Left ventricle myocardium superior (tissue), 1 donor: ENCODE results near the gene FAM234A. TPM values are rescaled to one million over a fixed set of nuclear protein-coding genes. Genes with fewer than 3 reads are reported as not detected.
"Not testable (repeated sequence)": the region's sequence is repeated elsewhere in the genome, so short reads cannot be mapped to it uniquely, and the experiment has no call there.

Experiments
- ATAC-seq: fragments of 200-7000 bp; cut with Tn5 transposase; one replicate; pipeline ENCODE4 v1.9.1; 2020; ENCODE audit warnings: mild to moderate bottlenecking, moderate library complexity
- DNase-seq: peaks from one replicate; pipeline ENCODE4 v3.0.0-alpha.2; 2020
- intact Hi-C: fragments of 100-400 bp; cut with micrococcal nuclease; formaldehyde crosslinking; loops from one replicate; pipeline ENCODE4 v1.11.0; 2022
- long read RNA-seq: library from polyadenylated mRNA; unstranded; transcript quantifications from one replicate; pipeline ENCODE4 v2.0.0, GENCODE V29; 2021
- total RNA-seq: library from RNA; stranded (reverse); fragmentation: NEBNext Ultra II Directional; extraction: Animal tissue kit (Norgen Biotek cat#: 25700); gene quantifications from one replicate; pipeline ENCODE4 v1.2.1, GENCODE V29; 2021
- donor health status: DM: no; HTN: yes; CAD: no; lungs with severe emphysema.

FAM234A gene
- 143 TPM for total RNA-seq
- long read RNA-seq, transcript FAM234A-203 (13 exons, 3,213 nt): major isoform, 109 of 246 reads
- long read RNA-seq, partial matches to known transcripts: 88 of 246 reads
- long read RNA-seq, other reads (novel, unspliced or antisense): 49 of 246 reads

DNA sequence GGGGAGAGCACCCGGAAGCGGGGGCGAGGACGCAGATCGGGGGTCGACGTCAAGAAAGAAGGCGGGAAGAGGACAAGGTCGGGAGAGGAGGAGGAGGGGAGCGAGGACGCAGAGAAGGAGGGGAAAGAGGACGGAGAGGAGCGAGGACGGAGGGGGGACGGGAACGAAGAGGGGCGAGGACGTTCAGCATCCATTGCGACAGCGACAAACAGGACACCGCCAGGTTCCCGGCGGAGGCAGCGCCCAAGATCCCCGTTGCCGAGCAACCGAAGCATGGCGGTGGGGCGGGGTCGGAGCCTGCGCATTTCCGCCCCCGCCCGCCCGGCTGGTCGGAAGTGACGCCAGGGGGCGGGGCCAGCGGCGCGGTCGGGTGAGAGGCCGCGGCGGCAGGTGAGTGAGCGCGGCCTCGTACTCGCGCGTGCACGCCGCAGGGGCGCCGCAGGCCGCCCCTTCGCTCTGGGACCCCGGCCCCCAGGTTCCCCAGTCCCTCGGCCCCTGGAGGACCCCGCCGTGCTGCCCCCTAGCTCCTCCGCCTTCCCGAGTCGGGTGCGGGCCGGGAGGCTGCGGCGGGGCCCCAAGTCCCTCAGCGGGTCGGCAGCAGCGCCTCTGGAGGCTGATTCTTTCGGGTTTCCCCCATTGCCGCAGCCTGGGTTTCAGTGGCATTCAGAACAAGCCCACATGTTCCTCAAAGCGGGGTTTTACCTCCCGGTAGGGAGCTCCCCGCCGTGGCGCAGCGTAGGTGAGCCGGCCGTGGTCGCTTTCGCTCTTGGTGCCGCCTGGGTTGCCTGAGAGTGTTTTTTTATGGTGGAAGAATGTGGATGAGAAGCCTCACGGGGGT is at the start of gene FAM234A:
FAM234A (plus strand) TSS at position 354 of the 838 bp plus-strand sequence. CDS start 19,593 bp downstream, outside the sequence.
- intact Hi-C loops: no loop called here
- peak; percentile 97 for DNase-seq
- peak; percentile 96 for ATAC-seq

GRCh38 chr16:185213-185612 is 49.4 kb upstream of the FAM234A start:
- intact Hi-C loops: no loop called here
- DNase-seq (no peak), ATAC-seq (no peak)

DNA sequence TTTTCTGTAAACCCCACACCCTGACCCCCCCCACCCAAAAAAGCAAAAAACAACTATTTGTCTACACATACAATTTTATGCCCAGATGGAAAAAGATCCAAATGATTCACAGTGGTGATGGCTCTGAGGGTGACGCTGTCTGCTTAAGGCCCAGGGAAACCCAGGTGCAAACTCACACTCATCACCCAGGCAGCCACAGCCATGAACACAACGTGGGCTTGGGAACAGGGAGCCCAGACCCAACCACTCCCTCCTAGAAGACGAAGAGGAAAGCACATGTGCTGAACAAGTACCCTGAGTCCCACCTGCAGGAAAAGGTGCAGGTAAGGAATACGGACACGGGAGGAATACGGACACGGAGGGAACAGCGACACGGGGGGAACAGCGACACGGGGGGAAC is 48.9 kb upstream of the FAM234A start:
- DNase-seq (no peak), ATAC-seq (no peak)
- intact Hi-C loops: no loop called here

DNA sequence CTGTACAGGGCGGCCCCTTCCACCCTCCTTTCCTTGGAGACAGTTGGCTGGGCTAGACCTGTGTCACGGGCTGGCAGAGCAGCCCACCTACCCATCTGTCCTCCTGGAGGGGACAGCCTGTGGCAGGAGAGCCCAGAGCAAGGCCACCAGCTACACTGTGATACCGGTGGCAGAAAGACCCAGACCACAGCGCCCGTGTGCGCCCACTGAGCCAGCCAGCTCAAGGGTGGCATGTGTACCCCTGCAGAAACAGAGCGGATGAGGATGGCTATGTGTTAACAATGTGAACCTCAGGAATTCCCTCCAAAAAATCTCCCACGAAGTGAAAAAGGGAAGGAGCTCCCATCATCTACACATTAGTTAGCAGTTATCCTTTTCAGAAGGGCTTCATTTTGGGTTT is 47.3 kb upstream of the FAM234A start:
- intact Hi-C loops: no loop called here
- DNase-seq (no peak), ATAC-seq (no peak)

DNA sequence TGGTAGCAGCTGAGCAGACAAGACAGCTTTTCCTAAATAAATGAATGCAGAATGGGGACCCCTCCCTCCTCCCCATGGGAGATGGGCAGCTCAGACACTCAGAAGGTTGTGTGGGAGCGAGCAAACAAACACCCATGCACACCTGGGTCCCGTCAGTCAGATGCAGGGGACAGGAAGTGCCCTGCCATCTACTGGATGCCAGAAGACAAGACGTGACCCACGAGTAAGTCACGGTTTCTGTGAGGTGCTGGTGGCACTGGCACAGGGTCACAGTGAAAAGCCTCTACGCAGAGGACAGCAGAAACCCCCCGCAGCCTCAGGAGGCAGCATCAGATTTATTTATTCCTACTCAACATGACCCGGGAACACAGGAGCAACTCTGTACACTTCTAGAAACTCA is 45.9 kb upstream of the FAM234A start:
- intact Hi-C loops: no loop called here
- DNase-seq: no peak
- no peak for ATAC-seq

DNA sequence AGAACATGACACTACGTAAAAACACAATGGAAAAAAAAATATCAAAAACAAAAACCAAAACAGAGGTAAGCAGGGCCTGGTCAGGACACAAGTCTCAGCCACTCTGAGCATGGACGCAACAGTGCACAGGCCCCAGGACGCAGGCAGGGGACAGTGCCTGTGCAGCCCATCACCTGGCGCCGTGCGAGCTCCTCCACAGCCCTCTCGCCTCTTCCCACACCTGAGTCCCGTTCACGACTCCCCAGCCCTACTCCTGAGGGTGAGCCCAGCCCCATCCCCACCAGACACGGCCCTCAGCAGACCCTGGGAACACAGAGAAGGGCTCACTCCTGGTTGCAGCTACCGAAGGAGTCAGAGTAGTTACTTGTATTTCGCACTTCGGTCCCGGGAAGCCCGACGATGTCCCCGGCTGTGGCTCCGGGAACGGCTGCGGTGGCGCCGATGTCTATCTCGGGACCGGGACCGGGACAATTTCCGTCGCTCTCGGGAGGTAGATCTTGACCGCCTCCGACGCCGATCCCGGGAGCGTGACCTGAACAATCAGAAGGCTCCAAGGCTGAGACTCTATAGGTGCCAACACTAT is 44.9 kb upstream of the FAM234A start:
- DNase-seq (no peak), ATAC-seq (no peak)
- intact Hi-C loops: no loop called here

DNA sequence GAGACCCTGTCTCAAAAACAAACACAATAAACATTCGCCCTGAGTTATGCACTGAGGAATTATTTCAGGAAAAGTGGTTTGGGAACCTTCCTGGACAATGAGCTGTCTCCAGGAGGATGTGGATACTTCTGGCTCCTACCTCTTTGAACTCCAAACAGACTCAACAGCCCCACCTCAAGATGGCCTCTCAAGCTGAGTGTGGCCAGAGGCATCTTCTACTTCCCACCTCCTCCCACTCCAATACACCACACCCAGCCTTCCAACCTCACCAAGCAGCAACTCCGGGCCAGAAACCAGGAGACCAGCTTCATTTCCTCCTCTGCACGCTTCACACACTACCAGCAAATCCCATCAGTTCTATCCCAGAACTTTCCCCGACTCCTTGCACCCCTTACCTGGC is 42.8 kb upstream of the FAM234A start:
- intact Hi-C loops: no loop called here
- no peak for ATAC-seq
- no peak for DNase-seq

- intact Hi-C loops: no loop called here
- DNase-seq (no peak), ATAC-seq (no peak)
Observed at GRCh38 chr16:192686-193085, 41.9 kb upstream of the FAM234A start.

GRCh38 chr16:193441-193840 is 41.2 kb upstream of the FAM234A start:
- ATAC-seq (no peak), DNase-seq (no peak)
- intact Hi-C loops: no loop called here

DNA sequence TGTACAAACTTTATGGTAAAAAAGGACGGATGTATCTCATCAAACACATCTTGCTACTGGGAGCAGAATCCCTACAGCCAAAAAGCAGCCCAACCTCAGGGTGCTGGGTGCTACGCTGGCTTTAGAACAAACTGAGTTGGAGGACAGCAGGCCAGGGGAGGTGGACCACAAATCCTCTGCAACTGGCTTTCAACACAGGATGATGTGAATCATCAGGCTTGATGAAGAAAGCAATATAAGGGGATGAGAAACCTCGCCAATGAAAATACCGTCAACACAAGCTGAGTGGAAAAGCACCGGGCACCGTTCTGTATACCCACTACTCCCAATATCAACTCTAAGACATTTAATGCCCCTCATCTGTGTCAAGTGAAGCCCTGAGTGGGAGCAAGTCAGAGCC is 40.1 kb upstream of the FAM234A start:
- DNase-seq (no peak), ATAC-seq (no peak)
- intact Hi-C loops: no loop called here

DNA sequence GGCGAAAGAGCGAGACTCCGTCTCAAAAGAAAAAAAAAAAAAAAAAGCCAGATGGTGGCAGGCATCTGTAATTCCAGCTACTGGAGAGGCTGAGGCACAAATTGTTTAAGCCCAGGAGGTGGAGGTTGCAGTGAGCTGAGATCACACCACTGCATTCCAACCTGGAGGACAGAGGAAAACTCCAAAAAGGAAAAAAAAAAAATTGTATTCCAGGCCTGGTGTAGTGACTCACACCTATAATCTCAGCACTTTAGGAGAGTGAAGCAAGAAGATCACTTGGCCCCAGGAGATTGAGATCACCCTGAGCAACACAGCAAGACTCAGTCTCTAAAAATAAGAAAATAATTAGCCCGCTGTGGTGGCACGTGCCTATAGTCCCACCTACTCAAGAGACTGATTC is 34.2 kb upstream of the FAM234A start:
- no peak for ATAC-seq
- no peak for DNase-seq
- intact Hi-C loops: no loop called here

GRCh38 chr16:203246-203645 is 31.4 kb upstream of the FAM234A start:
- intact Hi-C loops: no loop called here
- DNase-seq: no peak
- ATAC-seq: no peak

DNA sequence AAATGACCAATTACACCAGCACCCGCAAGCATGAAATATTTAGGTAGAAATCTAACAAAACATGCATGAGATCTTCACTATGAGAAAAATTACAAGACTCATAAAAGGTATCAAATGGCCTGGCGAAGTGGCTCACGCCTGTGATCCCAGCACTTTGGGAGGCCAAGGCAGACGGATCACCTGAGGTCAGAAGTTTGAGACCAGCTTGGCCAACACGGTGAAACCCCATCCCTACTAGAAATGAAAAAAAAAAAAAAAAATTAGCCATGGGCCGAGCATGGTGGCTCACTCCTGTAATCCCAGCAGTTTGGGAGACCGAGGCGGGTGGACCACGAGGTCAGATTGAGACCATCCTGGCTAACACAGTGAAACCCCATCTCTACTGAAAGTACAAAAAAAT is 30.6 kb upstream of the FAM234A start:
- intact Hi-C loops, ATAC-seq, DNase-seq: not testable (repeated sequence)

DNA sequence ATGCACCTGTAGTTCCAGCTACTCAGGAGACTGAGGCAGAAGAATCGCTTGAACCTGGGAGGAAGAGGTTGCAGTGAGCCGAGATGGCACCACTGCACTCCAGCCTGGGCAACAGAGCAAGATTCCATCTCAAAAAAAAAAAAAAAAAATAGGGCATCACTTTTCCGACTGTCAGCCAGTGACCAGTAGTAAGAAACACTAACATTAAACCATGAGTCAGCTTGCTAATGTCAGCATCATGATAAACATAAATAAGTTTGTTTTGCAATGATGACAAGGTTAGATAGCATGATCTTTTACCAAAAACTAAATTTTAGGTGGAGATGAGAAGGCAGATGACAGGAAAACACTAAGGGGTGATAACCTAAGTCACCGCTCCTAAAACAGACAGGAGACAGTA is 25.3 kb upstream of the FAM234A start:
- DNase-seq, ATAC-seq, intact Hi-C loops: not testable (repeated sequence)

DNA sequence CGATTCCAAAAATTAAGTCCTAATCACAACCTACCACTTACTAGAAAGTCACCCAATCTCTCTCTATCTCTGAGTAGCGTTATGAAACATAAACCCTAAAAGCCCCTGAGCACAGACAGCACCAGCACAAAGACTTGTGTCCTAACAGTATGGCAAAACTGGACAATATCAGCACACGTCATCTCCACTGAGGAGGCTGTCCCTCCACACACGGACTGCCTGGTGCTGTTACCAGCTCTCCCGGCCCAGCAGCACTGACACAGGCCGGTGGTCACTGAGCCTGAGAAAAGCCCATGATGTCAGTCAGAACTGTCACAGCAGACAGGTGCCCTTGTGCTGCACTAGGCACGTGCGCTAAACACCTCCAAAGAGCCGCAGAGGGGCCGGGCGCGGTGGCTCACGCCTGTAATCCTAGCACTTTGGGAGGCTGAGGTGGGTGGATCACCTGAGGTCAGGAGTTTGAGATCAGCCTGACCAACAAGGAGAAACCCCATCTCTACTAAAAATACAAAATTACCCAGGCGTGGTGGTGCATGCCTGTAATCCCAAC is 22.9 kb upstream of the FAM234A start:
- DNase-seq, intact Hi-C loops: not testable (repeated sequence)
- peak; percentile 27 for ATAC-seq

GRCh38 chr16:212999-213398 is 21.6 kb upstream of the FAM234A start:
- peak; percentile 72 for ATAC-seq
- DNase-seq: no peak
- intact Hi-C loops: no loop called here

- intact Hi-C loops: no loop called here
- no peak for DNase-seq
- ATAC-seq: no peak
Observed at GRCh38 chr16:220021-220420, 14.6 kb upstream of the FAM234A start.

GRCh38 chr16:228151-228851 is 6.3 kb upstream of the FAM234A start:
- peak; percentile 2 for ATAC-seq

GRCh38 chr16:228852-229730 is 5.5 kb upstream of the FAM234A start, which contains the start of gene LUC7L:
Gene LUC7L, minus strand, starts transcription at chr16:229449. Its CDS starts 110 bp downstream, at chr16:229339.
- DNase-seq (peak; percentile 94), ATAC-seq (peak; percentile 97)
- intact Hi-C loops: no loop called here

More at GRCh38 chr16:228151-228851, 6.3 kb upstream of the FAM234A start:
- intact Hi-C loops: no loop called here
- no peak for DNase-seq
